GM21515 (cell line): ENCODE results near the gene MRGPRD.
"Not testable (repeated sequence)": the region's sequence is repeated elsewhere in the genome, so short reads cannot be mapped to it uniquely, and the experiment has no call there.

ENCODE experiments used
- ATAC-seq: cut with Tn5 transposase; IDR thresholded peaks from one replicate; pipeline ENCODE4 v1.9.1; 2021; ENCODE audit not compliant: unreplicated experiment

The MRGPRD gene

GRCh38 chr11:68994161-68994893, 13.5 kb upstream of the MRGPRD start:
- no peak for ATAC-seq

- ATAC-seq: no peak
Measured at GRCh38 chr11:68993546-68993945, 12.8 kb upstream of the MRGPRD start.

- no peak for ATAC-seq
Measured at GRCh38 chr11:68992743-68993255, 12.0 kb upstream of the MRGPRD start.

GRCh38 chr11:68990995-68991780, 10.4 kb upstream of the MRGPRD start:
- no peak for ATAC-seq

- ATAC-seq: no peak
Measured at GRCh38 chr11:68989936-68990606, 9.3 kb upstream of the MRGPRD start.

GRCh38 chr11:68988491-68988890, 7.7 kb upstream of the MRGPRD start:
- ATAC-seq: no peak

GRCh38 chr11:68987211-68987610, 6.4 kb upstream of the MRGPRD start:
- ATAC-seq: no peak

- ATAC-seq: no peak
Measured at GRCh38 chr11:68983801-68984200, 3.0 kb upstream of the MRGPRD start.

GRCh38 chr11:68982134-68982533, 1.3 kb upstream of the MRGPRD start:
- ATAC-seq: no peak

- ATAC-seq: no peak
Measured at GRCh38 chr11:68979931-68980775, 633 bp downstream of the MRGPRD start.

- ATAC-seq: no peak
Measured at GRCh38 chr11:68978931-68979594, 1.7 kb downstream of the MRGPRD start.

GRCh38 chr11:68978626-68978930, 2.2 kb downstream of the MRGPRD start:
- ATAC-seq: no peak

GRCh38 chr11:68977781-68978625, 2.8 kb downstream of the MRGPRD start:
- ATAC-seq: no peak

GRCh38 chr11:68976563-68976962, 4.2 kb downstream of the MRGPRD start:
- no peak for ATAC-seq

GRCh38 chr11:68976095-68976494, 4.7 kb downstream of the MRGPRD start:
- no peak for ATAC-seq

- ATAC-seq: no peak
Measured at GRCh38 chr11:68974421-68975194, 6.2 kb downstream of the MRGPRD start.

GRCh38 chr11:68973706-68974105, 7.1 kb downstream of the MRGPRD start:
- not testable (repeated sequence) for ATAC-seq

GRCh38 chr11:68973219-68973618, 7.6 kb downstream of the MRGPRD start:
- ATAC-seq: no peak
